Dermis blood vessel endothelial cell (primary cell): ENCODE measurements around the gene SPAG16. TPM values are rescaled to one million over a fixed set of nuclear protein-coding genes. Genes with fewer than 3 reads are reported as not detected.
"Not testable (repeated sequence)": the region's sequence is repeated elsewhere in the genome, so short reads cannot be mapped to it uniquely, and the experiment has no call there.

ENCODE experiments used
- DNase-seq: peaks from one replicate; pipeline ENCODE4 v3.0.0; 2010
- total RNA-seq: library from RNA; depleted of rRNA; stranded (reverse); fragments of >200 nt; gene quantifications from 2 replicates; pipeline ENCODE4 v1.2.3, GENCODE V29; 2014

The SPAG16 gene
- total RNA-seq, 1 donor from 2014 or later: 10.6 TPM

GRCh38 chr2:214019229-214019972, 735.1 kb downstream of the SPAG16 start:
- peak; percentile 46 for DNase-seq

GRCh38 chr2:214019973-214020345, 735.7 kb downstream of the SPAG16 start:
- DNase-seq: no peak

GRCh38 chr2:214029190-214029589, 744.9 kb downstream of the SPAG16 start:
- no peak for DNase-seq

- DNase-seq: no peak
These were observed 747.3 kb downstream of the SPAG16 start for GRCh38 chr2:214031566-214031965.

- DNase-seq: no peak
These were observed 750.2 kb downstream of the SPAG16 start for GRCh38 chr2:214034417-214034816.

- no peak for DNase-seq
These were observed 751.0 kb downstream of the SPAG16 start for GRCh38 chr2:214035091-214035852.

- no peak for DNase-seq
These were observed 751.7 kb downstream of the SPAG16 start for GRCh38 chr2:214035921-214036320.

GRCh38 chr2:214038186-214038585, 753.9 kb downstream of the SPAG16 start:
- DNase-seq: no peak

- DNase-seq: no peak
These were observed 766.5 kb downstream of the SPAG16 start for GRCh38 chr2:214050731-214051130.

GRCh38 chr2:214051585-214051984, 767.3 kb downstream of the SPAG16 start:
- no peak for DNase-seq

- DNase-seq: no peak
These were observed 768.0 kb downstream of the SPAG16 start for GRCh38 chr2:214052235-214052634.

GRCh38 chr2:214057986-214058385, 773.7 kb downstream of the SPAG16 start:
- no peak for DNase-seq

GRCh38 chr2:214062279-214062678, 778.0 kb downstream of the SPAG16 start:
- not testable (repeated sequence) for DNase-seq

- no peak for DNase-seq
These were observed 780.2 kb downstream of the SPAG16 start for GRCh38 chr2:214064471-214064870.

- DNase-seq: no peak
These were observed 782.6 kb downstream of the SPAG16 start for GRCh38 chr2:214066862-214067261.

GRCh38 chr2:214069254-214069653, 785.0 kb downstream of the SPAG16 start:
- peak; percentile 1 for DNase-seq

- DNase-seq: no peak
These were observed 791.2 kb downstream of the SPAG16 start for GRCh38 chr2:214075456-214075855.

GRCh38 chr2:214076527-214076926, 792.3 kb downstream of the SPAG16 start:
- DNase-seq: no peak

- DNase-seq: no peak
These were observed 793.5 kb downstream of the SPAG16 start for GRCh38 chr2:214077727-214078126.

- no peak for DNase-seq
These were observed 794.8 kb downstream of the SPAG16 start for GRCh38 chr2:214079032-214079431.

GRCh38 chr2:214088536-214088935, 804.3 kb downstream of the SPAG16 start:
- DNase-seq: no peak

GRCh38 chr2:214096208-214096715, 812.0 kb downstream of the SPAG16 start:
- DNase-seq: no peak

- DNase-seq: no peak
These were observed 814.5 kb downstream of the SPAG16 start for GRCh38 chr2:214098811-214099210.

GRCh38 chr2:214100488-214100887, 816.2 kb downstream of the SPAG16 start:
- no peak for DNase-seq
